ENCODE data around the gene DNAH17. TPM values are rescaled to one million over a fixed set of nuclear protein-coding genes. Genes with fewer than 3 reads are reported as not detected.

Gene DNAH17, protein sequence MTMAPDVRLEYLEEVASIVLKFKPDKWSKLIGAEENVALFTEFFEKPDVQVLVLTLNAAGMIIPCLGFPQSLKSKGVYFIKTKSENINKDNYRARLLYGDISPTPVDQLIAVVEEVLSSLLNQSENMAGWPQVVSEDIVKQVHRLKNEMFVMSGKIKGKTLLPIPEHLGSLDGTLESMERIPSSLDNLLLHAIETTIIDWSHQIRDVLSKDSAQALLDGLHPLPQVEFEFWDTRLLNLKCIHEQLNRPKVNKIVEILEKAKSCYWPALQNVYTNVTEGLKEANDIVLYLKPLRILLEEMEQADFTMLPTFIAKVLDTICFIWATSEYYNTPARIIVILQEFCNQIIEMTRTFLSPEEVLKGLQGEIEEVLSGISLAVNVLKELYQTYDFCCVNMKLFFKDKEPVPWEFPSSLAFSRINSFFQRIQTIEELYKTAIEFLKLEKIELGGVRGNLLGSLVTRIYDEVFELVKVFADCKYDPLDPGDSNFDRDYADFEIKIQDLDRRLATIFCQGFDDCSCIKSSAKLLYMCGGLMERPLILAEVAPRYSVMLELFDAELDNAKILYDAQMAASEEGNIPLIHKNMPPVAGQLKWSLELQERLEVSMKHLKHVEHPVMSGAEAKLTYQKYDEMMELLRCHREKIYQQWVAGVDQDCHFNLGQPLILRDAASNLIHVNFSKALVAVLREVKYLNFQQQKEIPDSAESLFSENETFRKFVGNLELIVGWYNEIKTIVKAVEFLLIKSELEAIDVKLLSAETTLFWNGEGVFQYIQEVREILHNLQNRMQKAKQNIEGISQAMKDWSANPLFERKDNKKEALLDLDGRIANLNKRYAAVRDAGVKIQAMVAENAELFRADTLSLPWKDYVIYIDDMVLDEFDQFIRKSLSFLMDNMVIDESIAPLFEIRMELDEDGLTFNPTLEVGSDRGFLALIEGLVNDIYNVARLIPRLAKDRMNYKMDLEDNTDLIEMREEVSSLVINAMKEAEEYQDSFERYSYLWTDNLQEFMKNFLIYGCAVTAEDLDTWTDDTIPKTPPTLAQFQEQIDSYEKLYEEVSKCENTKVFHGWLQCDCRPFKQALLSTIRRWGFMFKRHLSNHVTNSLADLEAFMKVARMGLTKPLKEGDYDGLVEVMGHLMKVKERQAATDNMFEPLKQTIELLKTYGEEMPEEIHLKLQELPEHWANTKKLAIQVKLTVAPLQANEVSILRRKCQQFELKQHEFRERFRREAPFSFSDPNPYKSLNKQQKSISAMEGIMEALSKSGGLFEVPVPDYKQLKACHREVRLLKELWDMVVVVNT (N-terminal part only)
- under 1 TPM; 0.49 to 0.78 TPM for total RNA-seq
- polyA plus RNA-seq, result 1 to 10 TPM in 1 of 2 donors, not detected in 1; 1.0 TPM

DNA sequence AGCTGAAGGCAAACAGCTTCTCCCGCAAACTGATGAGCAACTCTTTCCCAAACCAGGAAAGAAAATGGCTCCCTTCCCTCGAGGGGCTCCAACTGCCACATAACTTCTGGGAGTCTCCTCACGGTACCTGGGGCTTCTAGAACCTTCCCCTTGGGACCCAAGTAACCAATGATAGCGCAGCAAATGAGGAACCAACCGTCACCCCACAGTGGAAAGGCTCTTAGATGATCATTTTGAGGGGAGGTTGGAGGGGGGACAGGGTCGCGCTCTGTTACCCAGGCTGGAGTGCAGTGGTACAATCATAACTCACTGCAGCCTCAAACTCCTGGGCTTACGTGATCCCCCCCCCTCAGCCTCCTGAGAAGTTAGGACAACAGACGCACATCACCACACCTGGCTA is at the start of gene DNAH17:
DNAH17 (minus strand) TSS at position 101 of the 400 bp plus-strand sequence. CDS start 2,339 bp downstream, outside the sequence.
- Histone ChIP-seq H3K4me3 (ENCODE audit: low read length in 2 of 2) (no peak within 1 kb of the TSS), H3K36me3 (ENCODE audit: insufficient read depth, low read length) (no peaks in the 10 kb centered on the region), H3K27ac (ENCODE audit: low read depth, low read length) (no peak within 1 kb of the TSS), H3K27me3 (ENCODE audit: insufficient read depth, low read length) (no peaks in the 10 kb centered on the region), H3K9me3 (ENCODE audit: control insufficient read depth in 1 of 2, low read length in 2 of 2) (no peaks in the 10 kb centered on the region), H3K4me1 (ENCODE audit: insufficient read depth, low read length) (no peaks in the 10 kb centered on the region)
- POLR2A ChIA-PET (ENCODE audit: partially characterized antibody), result no interaction called here
- Mint-ChIP-seq H3K27ac (peak within 1 kb of the TSS in 1 of 7 donors; percentile 17), H3K4me3 (no peak within 1 kb of the TSS), H3K9me3 (no peaks in the 10 kb centered on the region), H3K4me1 (no peaks in the 10 kb centered on the region), H3K36me3 (no peaks in the 10 kb centered on the region), H3K27me3 (no peaks in the 10 kb centered on the region)
- no peak for DNase-seq
- CTCF ChIA-PET (ENCODE audit: partially characterized antibody), result no interaction called here
- intact Hi-C loops (cut with micrococcal nuclease), result no loop called here

DNA sequence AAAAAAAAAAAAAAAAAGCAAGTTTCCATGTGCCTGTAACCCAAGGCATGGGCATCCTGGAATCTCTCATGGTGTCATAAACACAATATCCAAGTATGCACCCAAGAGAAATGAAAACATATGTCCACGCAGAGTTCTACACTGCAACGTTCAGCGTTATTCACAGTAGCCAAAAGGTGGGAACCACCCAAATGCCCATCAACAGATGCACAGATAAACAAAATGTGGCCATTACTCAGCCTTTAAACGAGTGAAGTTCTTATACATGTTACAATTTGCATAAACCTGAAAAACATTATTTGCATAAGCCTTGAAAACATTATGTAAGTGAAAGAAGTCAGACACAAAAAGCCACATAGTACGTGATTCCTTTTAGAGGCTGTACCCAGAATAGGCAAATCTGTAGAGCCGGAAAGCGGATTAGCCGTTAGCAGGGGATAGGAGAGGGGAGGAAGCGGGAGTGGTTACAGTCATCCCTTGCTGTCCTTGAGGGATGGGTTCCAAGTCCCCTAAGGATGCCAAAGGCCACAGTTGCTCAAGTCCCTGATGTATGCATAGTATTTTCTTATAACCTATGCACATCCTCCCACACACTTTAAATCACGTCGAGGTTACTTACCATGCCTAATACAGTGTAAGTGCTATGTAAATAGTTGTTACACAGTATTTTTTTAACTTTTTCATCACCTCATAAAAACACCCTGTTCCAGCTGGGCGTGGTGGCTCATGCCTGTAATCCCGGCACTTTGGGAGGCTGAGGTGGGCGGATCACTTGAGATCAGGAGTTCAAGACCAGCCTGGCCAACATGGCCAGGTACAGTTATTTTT is 47.3 kb upstream of the DNAH17 start:
- no peak overlapping the region for H3K4me3 ChIP-seq (ENCODE audit: low read length in 2 of 2)
- intact Hi-C loops (cut with micrococcal nuclease), result no loop called here
- Mint-ChIP-seq H3K36me3 (peaks cover 0 to 6% of the 10 kb centered on the region in 2 donors), H3K4me3 (no peak overlapping the region), H3K9me3 (peaks cover 0 to 8% (median 2%) of the 10 kb centered on the region in 8 donors), H3K4me1 (no peaks in the 10 kb centered on the region), H3K27me3 (peaks cover 2 to 3% of the 10 kb centered on the region in 2 donors), H3K27ac (no peak overlapping the region)
- H3K9me3 ChIP-seq (ENCODE audit: control insufficient read depth in 1 of 2, low read length in 2 of 2), result no peaks in the 10 kb centered on the region
- H3K27me3 ChIP-seq (ENCODE audit: insufficient read depth, low read length), result no peaks in the 10 kb centered on the region
- no peak overlapping the region for H3K27ac ChIP-seq (ENCODE audit: low read depth, low read length)
- no peaks in the 10 kb centered on the region for H3K4me1 ChIP-seq (ENCODE audit: insufficient read depth, low read length)
- H3K36me3 ChIP-seq (ENCODE audit: insufficient read depth, low read length), result no peaks in the 10 kb centered on the region
- ChIA-PET POLR2A (ENCODE audit: partially characterized antibody) (no interaction called here), CTCF (ENCODE audit: partially characterized antibody) (no interaction called here)
- DNase-seq, result no peak

DNA sequence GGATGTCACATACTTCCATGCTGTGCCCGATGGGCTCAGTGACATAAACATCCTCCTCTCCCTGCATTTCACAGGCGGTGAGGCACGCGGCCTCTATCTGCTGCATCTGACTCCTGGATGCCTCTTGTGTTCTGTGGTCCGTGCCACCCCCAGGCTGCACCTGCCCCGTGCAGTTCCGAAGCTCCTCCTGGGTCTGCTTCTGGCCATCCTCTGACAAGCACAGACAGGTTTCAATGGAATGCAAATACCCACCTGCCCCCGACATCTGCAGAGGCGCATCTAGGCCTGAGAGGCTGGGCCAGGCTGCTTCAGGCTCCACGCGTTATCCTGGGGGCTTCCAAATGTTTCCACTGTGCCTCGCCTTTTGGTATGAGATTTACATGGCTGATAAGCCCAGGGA is 46.3 kb upstream of the DNAH17 start:
- Mint-ChIP-seq H3K36me3 (peaks cover 0 to 6% of the 10 kb centered on the region in 2 donors), H3K27me3 (peaks cover 2 to 3% of the 10 kb centered on the region in 2 donors), H3K4me3 (no peak overlapping the region), H3K4me1 (no peaks in the 10 kb centered on the region), H3K27ac (no peak overlapping the region), H3K9me3 (peaks cover 0 to 8% (median 2%) of the 10 kb centered on the region in 8 donors)
- ChIA-PET CTCF (ENCODE audit: partially characterized antibody) (no interaction called here), POLR2A (ENCODE audit: partially characterized antibody) (no interaction called here)
- no peaks in the 10 kb centered on the region for H3K36me3 ChIP-seq (ENCODE audit: insufficient read depth, low read length)
- H3K9me3 ChIP-seq (ENCODE audit: control insufficient read depth in 1 of 2, low read length in 2 of 2), result no peaks in the 10 kb centered on the region
- no peak overlapping the region for H3K27ac ChIP-seq (ENCODE audit: low read depth, low read length)
- intact Hi-C loops (cut with micrococcal nuclease), result no loop called here
- no peak overlapping the region for H3K4me3 ChIP-seq (ENCODE audit: low read length in 2 of 2)
- DNase-seq, result no peak
- H3K27me3 ChIP-seq (ENCODE audit: insufficient read depth, low read length), result no peaks in the 10 kb centered on the region
- no peaks in the 10 kb centered on the region for H3K4me1 ChIP-seq (ENCODE audit: insufficient read depth, low read length)

DNA sequence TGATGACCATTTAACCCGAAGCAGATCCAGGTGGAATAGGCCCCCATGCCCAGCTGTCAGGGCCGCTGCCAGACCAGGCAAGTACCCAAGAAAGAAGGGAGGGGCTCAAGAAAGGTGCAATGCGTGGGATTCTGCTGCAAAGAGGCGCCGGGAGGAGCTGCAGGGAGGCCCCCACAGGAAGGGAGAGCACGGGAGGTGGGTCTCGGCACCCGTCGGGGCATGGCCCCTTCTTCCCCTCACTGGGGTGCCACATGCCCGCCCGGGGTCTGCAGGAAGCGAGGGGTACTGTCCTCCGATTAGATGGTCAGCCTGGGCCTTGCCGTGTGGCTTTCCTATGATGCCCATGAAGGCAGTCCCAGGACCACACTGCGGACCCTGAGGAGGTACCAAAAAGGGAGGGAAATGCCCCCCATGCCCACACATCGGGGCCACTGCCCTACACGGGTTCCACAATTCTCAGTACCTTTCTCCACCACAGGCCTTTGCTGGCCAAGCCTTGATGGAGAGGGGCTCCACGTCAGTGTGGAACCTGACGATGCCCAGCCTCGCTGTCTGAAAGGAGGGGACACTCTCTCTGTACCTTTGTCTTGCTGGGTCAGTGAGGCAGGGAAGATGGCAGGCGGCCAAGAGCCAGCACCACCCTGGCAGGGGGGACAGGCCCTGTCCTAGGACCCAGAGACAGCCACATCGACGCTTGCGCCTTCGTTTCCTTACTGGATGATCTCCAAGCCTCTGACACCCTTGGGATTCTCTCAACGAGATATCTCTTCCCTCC is 45.5 kb upstream of the DNAH17 start:
- peaks cover 0 to 6% of the 10 kb centered on the region in 2 donors for H3K36me3 Mint-ChIP-seq

DNA sequence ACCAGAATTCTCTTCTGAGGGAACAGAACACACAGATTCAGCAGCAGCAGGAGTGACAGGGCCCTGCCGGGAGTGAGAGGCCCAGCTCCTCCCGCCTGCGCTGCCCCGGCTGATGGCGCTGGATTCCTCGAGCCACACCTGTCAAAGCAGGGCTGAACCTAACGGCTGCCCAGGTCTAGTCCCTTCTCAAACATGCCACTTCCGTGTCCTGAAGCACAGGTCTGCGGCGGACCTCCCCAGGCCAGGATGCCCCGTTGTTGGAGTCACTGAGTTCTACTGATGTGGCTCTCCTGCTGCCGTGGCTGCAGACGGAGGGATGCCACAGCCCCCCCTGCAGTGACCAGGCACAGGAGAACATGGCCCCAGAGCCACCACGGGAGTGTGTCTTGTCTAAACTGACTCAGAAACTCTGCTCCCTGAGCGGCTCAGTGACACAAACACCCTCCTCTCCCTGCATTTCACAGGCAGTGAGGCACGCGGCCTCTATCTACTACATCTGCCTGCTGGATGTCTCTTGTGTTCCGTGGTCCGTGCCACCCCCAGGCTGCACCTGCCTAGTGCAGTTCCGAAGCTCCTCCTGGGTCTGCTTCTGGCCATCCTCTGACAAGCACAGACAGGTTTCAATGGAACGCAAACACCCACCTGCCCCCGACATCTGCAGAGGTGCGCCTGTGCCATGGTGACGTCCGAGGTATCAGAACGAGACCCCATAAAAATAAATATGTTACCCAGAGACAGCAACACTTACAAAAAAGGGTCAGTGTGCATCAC is 44.7 kb upstream of the DNAH17 start:
- Histone ChIP-seq H3K4me3 (ENCODE audit: low read length in 2 of 2) (no peak overlapping the region), H3K36me3 (ENCODE audit: insufficient read depth, low read length) (no peaks in the 10 kb centered on the region), H3K9me3 (ENCODE audit: control insufficient read depth in 1 of 2, low read length in 2 of 2) (no peaks in the 10 kb centered on the region), H3K4me1 (ENCODE audit: insufficient read depth, low read length) (no peaks in the 10 kb centered on the region), H3K27ac (ENCODE audit: low read depth, low read length) (no peak overlapping the region), H3K27me3 (ENCODE audit: insufficient read depth, low read length) (no peaks in the 10 kb centered on the region)
- POLR2A ChIA-PET (ENCODE audit: partially characterized antibody), result no interaction called here
- no peak overlapping the region for H3K4me3 Mint-ChIP-seq
- H3K27ac Mint-ChIP-seq, result no peak overlapping the region
- DNase-seq, result no peak
- CTCF ChIA-PET (ENCODE audit: partially characterized antibody), result no interaction called here
- peaks cover 0 to 6% of the 10 kb centered on the region in 2 donors for H3K36me3 Mint-ChIP-seq
- H3K9me3 Mint-ChIP-seq, result peaks cover 0 to 8% (median 3%) of the 10 kb centered on the region in 8 donors
- no peaks in the 10 kb centered on the region for H3K4me1 Mint-ChIP-seq
- peaks cover 0 to 3% of the 10 kb centered on the region in 2 donors for H3K27me3 Mint-ChIP-seq
- intact Hi-C loops (cut with micrococcal nuclease), result no loop called here

More for the DNA sequence above, 45.5 kb upstream of the DNAH17 start:
- intact Hi-C loops (cut with micrococcal nuclease), result no loop called here
- Mint-ChIP-seq H3K9me3 (peaks cover 0 to 8% (median 3%) of the 10 kb centered on the region in 8 donors), H3K27ac (no peak overlapping the region), H3K27me3 (peaks cover 2 to 3% of the 10 kb centered on the region in 2 donors), H3K4me3 (no peak overlapping the region), H3K4me1 (no peaks in the 10 kb centered on the region)
- Histone ChIP-seq H3K4me1 (ENCODE audit: insufficient read depth, low read length) (no peaks in the 10 kb centered on the region), H3K9me3 (ENCODE audit: control insufficient read depth in 1 of 2, low read length in 2 of 2) (no peaks in the 10 kb centered on the region), H3K36me3 (ENCODE audit: insufficient read depth, low read length) (no peaks in the 10 kb centered on the region), H3K4me3 (ENCODE audit: low read length in 2 of 2) (no peak overlapping the region), H3K27ac (ENCODE audit: low read depth, low read length) (no peak overlapping the region), H3K27me3 (ENCODE audit: insufficient read depth, low read length) (no peaks in the 10 kb centered on the region)
- ChIA-PET POLR2A (ENCODE audit: partially characterized antibody) (no interaction called here), CTCF (ENCODE audit: partially characterized antibody) (no interaction called here)
- DNase-seq, result no peak

DNA sequence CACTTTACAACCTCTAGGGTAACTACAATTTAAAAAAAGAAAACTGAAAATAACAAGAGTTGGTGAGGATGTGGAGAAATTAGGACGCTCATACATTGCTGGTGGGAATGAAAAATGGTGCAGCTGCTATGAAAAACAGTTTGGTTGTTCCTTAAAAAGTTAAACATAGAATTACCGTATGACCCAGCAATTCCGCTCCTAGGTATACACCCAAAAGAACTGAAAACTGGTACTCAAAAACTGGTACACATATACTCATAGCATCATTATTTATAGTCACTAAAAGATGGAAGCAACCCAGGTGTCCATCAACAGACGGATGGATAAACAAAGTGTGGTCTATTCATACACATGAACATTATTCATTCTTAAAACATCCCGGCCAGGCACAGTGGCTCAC is 42.9 kb upstream of the DNAH17 start:
- Histone ChIP-seq H3K4me3 (ENCODE audit: low read length in 2 of 2) (no peak overlapping the region), H3K36me3 (ENCODE audit: insufficient read depth, low read length) (no peaks in the 10 kb centered on the region), H3K27me3 (ENCODE audit: insufficient read depth, low read length) (no peaks in the 10 kb centered on the region), H3K9me3 (ENCODE audit: control insufficient read depth in 1 of 2, low read length in 2 of 2) (no peaks in the 10 kb centered on the region), H3K4me1 (ENCODE audit: insufficient read depth, low read length) (no peaks in the 10 kb centered on the region), H3K27ac (ENCODE audit: low read depth, low read length) (no peak overlapping the region)
- peaks cover 0 to 6% of the 10 kb centered on the region in 2 donors for H3K36me3 Mint-ChIP-seq
- no peaks in the 10 kb centered on the region for H3K4me1 Mint-ChIP-seq
- no peak overlapping the region for H3K27ac Mint-ChIP-seq
- peaks cover 0 to 8% (median 3%) of the 10 kb centered on the region in 8 donors for H3K9me3 Mint-ChIP-seq
- H3K4me3 Mint-ChIP-seq, result no peak overlapping the region
- peaks cover 0 to 3% of the 10 kb centered on the region in 2 donors for H3K27me3 Mint-ChIP-seq
- CTCF ChIA-PET (ENCODE audit: partially characterized antibody), result no interaction called here
- no peak for DNase-seq
- POLR2A ChIA-PET (ENCODE audit: partially characterized antibody), result no interaction called here
- intact Hi-C loops (cut with micrococcal nuclease), result no loop called here
